BE2C (cell line): ENCODE results near the gene LLGL2.

Experiments
- DNase-seq: peaks from one replicate; pipeline ENCODE4 v3.0.0-alpha.2; 2020
- H3K27me3 ChIP-seq: fragments of 250-450 bp; sonication (Bioruptor Pico); 2 replicates; pipeline ENCODE4 v1.5.1; 2020; ENCODE audit warnings: mild to moderate bottlenecking
- H3K36me3 ChIP-seq: fragments of 250-450 bp; sonication (Bioruptor Pico); 2 replicates; pipeline ENCODE4 v1.5.1; 2020; ENCODE audit warnings: mild to moderate bottlenecking
- H3K4me1 ChIP-seq: fragments of 250-450 bp; sonication (Bioruptor Pico); 2 replicates; pipeline ENCODE4 v1.5.1; 2020
- H3K4me3 ChIP-seq: 2 replicates; pipeline ENCODE4 v1.5.1; 2011; ENCODE audit warnings: low read depth, low read length
- H3K9me3 ChIP-seq: fragments of 250-450 bp; sonication (Bioruptor Pico); 2 replicates; pipeline ENCODE4 v1.5.1; 2020
- CTCF ChIP-seq: IDR thresholded peaks from 2 replicates; pipeline ENCODE4 v1.5.1; 2012; ENCODE audit warnings: mild to moderate bottlenecking, low read depth, low read length

The LLGL2 gene

GRCh38 chr17:75521290-75521689, 4.2 kb upstream of the LLGL2 start:
- Histone ChIP-seq H3K4me3 (no peak overlapping the region), H3K27me3 (peaks cover 7% of the 10 kb centered on the region), H3K4me1 (no peaks in the 10 kb centered on the region), H3K36me3 (peaks cover 7% of the 10 kb centered on the region), H3K9me3 (no peaks in the 10 kb centered on the region)
- no peak for DNase-seq
- TF ChIP-seq CTCF, result no peak

- peaks cover 7% of the 10 kb centered on the region for H3K36me3 ChIP-seq
- no peaks in the 10 kb centered on the region for H3K9me3 ChIP-seq
- H3K27me3 ChIP-seq, result peaks cover 13% of the 10 kb centered on the region
- TF ChIP-seq CTCF, result no peak
- DNase-seq, result no peak
- no peaks in the 10 kb centered on the region for H3K4me1 ChIP-seq
- no peak overlapping the region for H3K4me3 ChIP-seq
Observed at GRCh38 chr17:75521951-75522727, 3.4 kb upstream of the LLGL2 start.

- Histone ChIP-seq H3K27me3 (peaks cover 13% of the 10 kb centered on the region), H3K4me1 (no peaks in the 10 kb centered on the region), H3K9me3 (no peaks in the 10 kb centered on the region), H3K36me3 (peaks cover 7% of the 10 kb centered on the region), H3K4me3 (no peak overlapping the region)
- no peak for DNase-seq
- no peak for TF ChIP-seq CTCF
Observed at GRCh38 chr17:75523647-75524046, 1.9 kb upstream of the LLGL2 start.

GRCh38 chr17:75524269-75524969, 1.1 kb upstream of the LLGL2 start:
- no peaks in the 10 kb centered on the region for H3K9me3 ChIP-seq
- peaks cover 13% of the 10 kb centered on the region for H3K27me3 ChIP-seq
- H3K4me3 ChIP-seq, result peak overlapping the region; percentile 65
- TF ChIP-seq CTCF, result no peak
- H3K36me3 ChIP-seq, result peaks cover 3% of the 10 kb centered on the region; the same call in 1 of the 2 replicates
- no peak for DNase-seq
- no peaks in the 10 kb centered on the region for H3K4me1 ChIP-seq

GRCh38 chr17:75525806-75526554, 483 bp downstream of the LLGL2 start:
- Histone ChIP-seq H3K27me3 (peaks cover 13% of the 10 kb centered on the region), H3K9me3 (no peaks in the 10 kb centered on the region), H3K4me3 (peak overlapping the region; percentile 43), H3K4me1 (no peaks in the 10 kb centered on the region), H3K36me3 (no peaks in the 10 kb centered on the region)
- no peak for DNase-seq
- TF ChIP-seq CTCF, result no peak
